Superior temporal gyrus (tissue), 1 donor: ENCODE results near the gene FMN1.
A peak's percentile ranks its signal among the peaks of the same experiment; 100 is the strongest.
"Not testable (repeated sequence)": the region's sequence is repeated elsewhere in the genome, so short reads cannot be mapped to it uniquely, and the experiment has no call there.

Experiments used
- DNase-seq: peaks from one replicate; pipeline ENCODE4 v3.0.0-alpha.2; 2016; ENCODE audit errors: extremely low spot score

FMN1 gene

GRCh38 chr15:32972686-32973085, 221.8 kb downstream of the FMN1 start:
- DNase-seq, result no peak

- no peak for DNase-seq
Observed at GRCh38 chr15:32970847-32971246, 223.7 kb downstream of the FMN1 start.

- DNase-seq, result no peak
Observed at GRCh38 chr15:32967521-32967920, 227.0 kb downstream of the FMN1 start.

GRCh38 chr15:32966512-32966911, 228.0 kb downstream of the FMN1 start:
- DNase-seq, result no peak

GRCh38 chr15:32965897-32966296, 228.6 kb downstream of the FMN1 start:
- DNase-seq, result no peak

GRCh38 chr15:32959077-32959476, 235.4 kb downstream of the FMN1 start:
- no peak for DNase-seq

- no peak for DNase-seq
Observed at GRCh38 chr15:32957219-32957618, 237.3 kb downstream of the FMN1 start.

GRCh38 chr15:32956711-32957110, 237.8 kb downstream of the FMN1 start:
- DNase-seq, result no peak

- DNase-seq, result peak; percentile 62
Observed at GRCh38 chr15:32956006-32956405, 238.5 kb downstream of the FMN1 start.

GRCh38 chr15:32953533-32953910, 241.0 kb downstream of the FMN1 start:
- no peak for DNase-seq

GRCh38 chr15:32952901-32953532, 241.5 kb downstream of the FMN1 start:
- DNase-seq, result no peak

- no peak for DNase-seq
Observed at GRCh38 chr15:32951736-32952464, 242.6 kb downstream of the FMN1 start.

- not testable (repeated sequence) for DNase-seq
Observed at GRCh38 chr15:32950051-32950450, 244.5 kb downstream of the FMN1 start.

- no peak for DNase-seq
Observed at GRCh38 chr15:32946210-32946609, 248.3 kb downstream of the FMN1 start.

- DNase-seq, result no peak
Observed at GRCh38 chr15:32944431-32944830, 250.1 kb downstream of the FMN1 start.

GRCh38 chr15:32943711-32944110, 250.8 kb downstream of the FMN1 start:
- DNase-seq, result no peak

GRCh38 chr15:32942401-32942841, 252.1 kb downstream of the FMN1 start:
- DNase-seq, result peak; percentile 38

GRCh38 chr15:32941823-32942222, 252.7 kb downstream of the FMN1 start:
- DNase-seq, result no peak

- DNase-seq, result no peak
Observed at GRCh38 chr15:32936976-32937375, 257.5 kb downstream of the FMN1 start.

GRCh38 chr15:32936283-32936918, 258.1 kb downstream of the FMN1 start:
- peak; percentile 62 for DNase-seq

- DNase-seq, result no peak
Observed at GRCh38 chr15:32935139-32935538, 259.4 kb downstream of the FMN1 start.

GRCh38 chr15:32933236-32933635, 261.3 kb downstream of the FMN1 start:
- no peak for DNase-seq

- DNase-seq, result no peak
Observed at GRCh38 chr15:32928876-32929275, 265.6 kb downstream of the FMN1 start.
